HG03139 (cell line): ENCODE measurements around the gene CR1L.
A peak's percentile ranks its signal among the peaks of the same experiment; 100 is the strongest.
"Not testable (repeated sequence)": the region's sequence is repeated elsewhere in the genome, so short reads cannot be mapped to it uniquely, and the experiment has no call there.

Experiments used
- ATAC-seq: cut with Tn5 transposase; IDR thresholded peaks from one replicate; pipeline ENCODE4 v1.9.1; 2021; ENCODE audit not compliant: unreplicated experiment

CR1L gene

GRCh38 chr1:207644852-207645634 lies at the start of gene CR1L:
TSS of gene CR1L (plus strand) at chr1:207645133. CDS start at chr1:207645234, 101 bp downstream.
- peak; percentile 95 for ATAC-seq

DNA sequence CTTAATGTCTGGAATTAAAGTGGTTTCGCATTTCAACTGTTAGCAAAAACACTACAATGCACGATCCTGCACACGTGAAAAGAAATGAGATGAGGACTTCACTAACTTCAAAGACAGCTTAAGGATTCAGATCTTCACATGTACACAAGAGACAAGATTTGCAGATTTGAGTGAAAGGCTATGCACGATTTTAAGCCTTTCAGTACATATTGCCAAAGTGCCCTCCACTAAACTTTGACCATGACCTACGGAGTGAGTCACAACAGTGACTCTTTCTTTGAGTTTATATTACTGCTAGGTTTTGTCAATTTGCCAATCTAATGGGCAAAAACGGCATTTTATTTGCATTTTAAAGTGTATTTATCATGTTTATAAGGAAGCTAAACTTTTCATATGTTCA lies 41.2 kb upstream of the CR1L start:
- ATAC-seq, result no peak

- no peak for ATAC-seq
These were observed 39.2 kb upstream of the CR1L start for GRCh38 chr1:207605444-207606361.

- ATAC-seq, result no peak
These were observed 38.6 kb upstream of the CR1L start for GRCh38 chr1:207606362-207606755.

DNA sequence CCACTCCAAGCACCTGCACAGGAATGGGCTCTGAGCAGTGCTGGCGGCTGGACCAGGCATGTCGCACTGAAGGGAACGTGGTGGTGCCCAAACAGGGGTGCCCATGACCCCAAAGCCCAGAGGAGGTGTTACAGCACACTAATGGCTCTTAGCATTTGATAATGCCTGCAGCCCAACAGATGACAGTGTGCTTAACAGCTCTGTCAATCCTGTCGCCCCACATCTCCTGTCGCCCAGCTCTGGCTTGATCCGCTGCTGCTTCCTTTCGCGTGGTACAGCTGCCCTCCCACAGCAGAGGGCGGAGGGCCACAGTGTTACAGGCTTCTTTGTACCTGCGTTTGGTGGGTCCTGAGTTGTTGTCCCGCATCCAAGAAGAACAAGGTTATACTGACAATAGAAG lies 32.2 kb upstream of the CR1L start:
- ATAC-seq, result no peak

DNA sequence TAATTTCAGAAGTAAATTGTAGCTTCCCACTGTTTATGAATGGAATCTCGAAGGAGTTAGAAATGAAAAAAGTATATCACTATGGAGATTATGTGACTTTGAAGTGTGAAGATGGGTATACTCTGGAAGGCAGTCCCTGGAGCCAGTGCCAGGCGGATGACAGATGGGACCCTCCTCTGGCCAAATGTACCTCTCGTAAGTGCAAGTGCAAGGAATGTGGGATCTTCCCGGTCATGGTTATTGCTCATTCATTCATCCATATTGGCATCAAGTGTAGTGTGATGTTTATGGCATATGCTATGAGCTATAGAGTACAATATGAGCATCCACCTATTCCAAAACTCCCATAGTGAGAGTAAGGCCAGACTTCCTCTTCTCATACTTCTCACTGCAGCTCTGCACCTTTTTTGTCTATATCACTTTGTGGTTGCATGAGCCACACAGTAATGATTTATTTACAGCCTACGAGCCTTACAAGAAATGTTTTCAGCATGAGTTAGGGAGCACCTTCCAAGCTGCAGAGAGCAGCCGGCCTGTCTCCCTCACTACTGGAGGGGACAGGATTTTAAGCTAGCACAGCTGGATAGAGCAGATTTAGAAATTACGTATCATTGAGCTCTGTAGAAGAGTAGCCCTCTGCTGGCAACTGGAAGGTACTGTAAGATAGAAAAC lies 24.9 kb upstream of the CR1L start:
- peak; percentile 99 for ATAC-seq

DNA sequence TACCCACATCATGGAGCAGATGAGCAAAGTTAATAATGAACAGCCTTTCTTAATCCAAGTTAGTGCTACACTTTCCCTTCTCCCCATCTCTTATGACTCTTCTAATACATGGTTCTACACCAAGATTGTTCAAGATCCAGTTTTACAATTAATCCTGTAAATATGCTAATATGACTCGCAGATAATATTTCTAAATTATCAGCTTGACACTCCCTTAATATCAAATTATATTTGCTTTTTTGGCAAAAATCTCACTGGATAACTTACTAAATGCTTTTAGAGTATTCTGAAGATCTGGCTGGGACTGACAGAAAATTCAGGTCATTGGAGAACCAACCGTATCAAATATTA lies 24.4 kb upstream of the CR1L start:
- no peak for ATAC-seq

DNA sequence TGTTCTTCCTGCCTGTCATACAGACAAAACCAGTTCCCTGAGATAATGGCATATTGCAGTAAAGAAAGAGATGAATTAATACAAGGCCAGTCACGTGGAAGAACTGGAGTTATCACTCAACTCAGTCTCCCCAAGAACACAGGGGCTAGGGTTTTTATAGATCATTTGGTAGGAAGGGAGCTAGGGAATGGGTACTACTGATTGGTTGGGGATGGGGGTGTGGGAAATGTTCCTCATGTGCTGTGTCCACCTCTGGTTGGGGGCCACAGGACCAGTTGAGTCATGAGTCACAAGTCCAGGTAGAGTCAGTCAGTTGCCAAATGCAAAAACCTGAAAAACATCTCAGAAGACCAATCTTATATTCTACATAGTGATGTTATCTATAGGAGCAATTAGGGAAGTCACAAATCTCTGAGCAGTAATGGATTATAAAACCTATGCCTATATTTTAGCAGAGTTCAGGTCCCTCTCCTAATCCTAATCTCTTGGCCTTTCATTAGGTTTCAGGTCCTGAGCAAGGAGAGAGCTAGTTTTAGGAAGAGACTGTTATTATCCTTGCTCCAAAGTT lies 19.3 kb upstream of the CR1L start:
- not testable (repeated sequence) for ATAC-seq

DNA sequence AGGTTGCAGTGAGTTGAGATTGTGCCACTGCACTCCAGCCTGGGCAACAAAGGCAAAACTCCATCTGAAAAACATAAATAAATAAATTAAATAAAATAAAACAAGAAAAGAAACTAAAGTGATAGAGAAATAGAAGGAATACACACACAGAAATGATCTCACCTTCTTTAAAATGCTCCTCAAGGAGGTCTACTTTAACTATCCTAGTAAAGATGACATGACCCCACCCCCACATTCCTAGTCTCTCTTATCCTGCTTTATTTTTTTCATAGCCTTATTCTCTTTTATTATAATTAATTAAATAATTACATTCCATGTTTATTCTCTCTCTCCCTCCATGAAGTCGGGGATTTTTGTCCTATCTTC lies 18.0 kb upstream of the CR1L start:
- ATAC-seq, result no peak

DNA sequence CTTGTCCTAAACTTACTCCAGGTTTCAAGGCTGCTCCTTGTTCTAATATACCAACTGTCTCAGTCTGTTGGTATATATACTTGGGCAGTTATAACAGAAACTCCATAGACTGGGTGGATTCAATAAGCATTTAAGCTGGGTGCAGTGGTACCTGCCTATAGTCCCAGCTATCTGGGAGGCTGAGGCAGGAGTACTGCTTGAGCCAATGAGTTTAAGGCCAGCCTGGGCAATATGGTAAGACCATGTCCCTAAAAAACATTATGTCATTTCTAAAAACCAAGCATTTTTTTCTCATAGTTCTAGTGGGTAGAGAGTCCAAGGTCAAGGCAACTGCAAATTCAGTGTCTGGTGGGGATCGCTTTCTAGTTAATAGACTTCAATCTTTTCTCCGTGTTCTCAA lies 17.4 kb upstream of the CR1L start:
- ATAC-seq, result no peak

DNA sequence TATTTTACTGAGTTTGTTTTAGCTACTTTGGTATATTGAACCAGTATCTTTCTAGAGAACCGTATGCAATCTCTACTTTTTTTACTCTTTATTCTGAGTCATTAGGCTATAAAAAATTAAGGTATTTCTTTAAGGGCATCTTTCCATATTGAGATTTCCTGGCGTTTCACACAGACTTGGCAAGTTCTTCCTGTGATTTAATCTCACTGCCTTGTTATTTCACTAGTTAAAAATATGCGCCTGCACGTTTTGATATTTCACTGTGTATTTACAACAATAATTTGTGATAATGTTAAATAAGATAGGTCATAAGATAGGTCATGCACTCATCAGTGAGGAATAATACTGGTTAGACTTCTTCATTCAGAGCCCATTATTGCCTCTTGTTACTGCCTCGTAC lies 16.2 kb upstream of the CR1L start:
- no peak for ATAC-seq

DNA sequence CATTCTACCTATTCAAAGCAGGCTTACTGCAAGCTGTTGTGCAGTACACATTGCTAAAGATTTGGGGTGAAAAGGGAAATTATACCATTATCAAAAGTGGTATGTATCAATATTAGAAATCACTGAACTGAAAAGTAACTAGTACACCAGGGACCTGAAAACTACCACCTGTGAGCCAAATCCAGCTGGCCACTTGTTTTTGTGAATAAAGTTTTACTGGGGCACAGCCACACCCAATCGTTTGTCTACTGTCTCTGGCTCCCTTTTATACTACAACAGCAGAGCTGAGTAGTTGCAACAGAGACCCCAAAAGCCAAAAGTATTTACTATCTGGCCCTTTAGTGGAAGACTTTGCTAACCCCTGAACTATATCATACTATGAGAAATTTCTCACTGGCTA lies 13.8 kb upstream of the CR1L start:
- no peak for ATAC-seq

DNA sequence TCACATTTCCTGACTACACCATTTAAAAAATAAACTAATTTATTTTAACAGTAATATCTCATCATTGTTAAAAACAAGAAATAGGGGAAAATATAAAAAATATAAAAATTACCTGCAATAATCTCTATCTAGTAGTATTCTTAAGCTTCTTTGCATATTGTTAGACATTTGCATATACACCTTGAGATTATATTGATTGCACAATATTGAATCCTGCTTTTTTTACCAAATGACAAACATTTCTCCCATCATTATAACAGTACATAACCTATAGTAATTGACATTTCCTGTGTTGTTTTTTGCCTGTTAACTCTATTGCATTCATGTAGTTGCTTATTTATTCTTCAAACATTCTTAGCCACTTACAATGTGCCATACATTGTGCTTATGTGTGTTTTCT lies 11.7 kb upstream of the CR1L start:
- ATAC-seq, result no peak

- not testable (repeated sequence) for ATAC-seq
These were observed 11.1 kb upstream of the CR1L start for GRCh38 chr1:207633699-207634289.

DNA sequence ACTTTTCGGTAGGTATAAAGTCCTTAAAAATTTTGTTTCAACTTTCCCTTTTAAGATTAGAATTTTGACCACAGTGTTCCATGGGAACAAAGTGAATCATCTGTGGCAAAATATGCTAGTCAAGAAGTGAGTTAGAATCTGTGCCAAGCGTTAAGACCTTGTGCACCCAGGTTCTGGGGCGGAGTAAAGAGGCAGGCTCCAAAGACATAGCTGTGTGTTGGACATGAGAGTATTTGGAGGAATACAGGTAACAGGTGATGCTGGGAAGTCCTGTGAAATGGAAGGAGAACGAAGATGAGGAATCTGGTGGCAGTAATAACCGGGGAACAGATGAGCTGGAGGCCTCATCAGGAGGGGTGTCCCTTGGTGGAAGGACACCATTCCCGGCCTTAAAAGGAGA lies 10.6 kb upstream of the CR1L start:
- not testable (repeated sequence) for ATAC-seq

GRCh38 chr1:207635569-207636186 lies 9.3 kb upstream of the CR1L start:
- not testable (repeated sequence) for ATAC-seq

DNA sequence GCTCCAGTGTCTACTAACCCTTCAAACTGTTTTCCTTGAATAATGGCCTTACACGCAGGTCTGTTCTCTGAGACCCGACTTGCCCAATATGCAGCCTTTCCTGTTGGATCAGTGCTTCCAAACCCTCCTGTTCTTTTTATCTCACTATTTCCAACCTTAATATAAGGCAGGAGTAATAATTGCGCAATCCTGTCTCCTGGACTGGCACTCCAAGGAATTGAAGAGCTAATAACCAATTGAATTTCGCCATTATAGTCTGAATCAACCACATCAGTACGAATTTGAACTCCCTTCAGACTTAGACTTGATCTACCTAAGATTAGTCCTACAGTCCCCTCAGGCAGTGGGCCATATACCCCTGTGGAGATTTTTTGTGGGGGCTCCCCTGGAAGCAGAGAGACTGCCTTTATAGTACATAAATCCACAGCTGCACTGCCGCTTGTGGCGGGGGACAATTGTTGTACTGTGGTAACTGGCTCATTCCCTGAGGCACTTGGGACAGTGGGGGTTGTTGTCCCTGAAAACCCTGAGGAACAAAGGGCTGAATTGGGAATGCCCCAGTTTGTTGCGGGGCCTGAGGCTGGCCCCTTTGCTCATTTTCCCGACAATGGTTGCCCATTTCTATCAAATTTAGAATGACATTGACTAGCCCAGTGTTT lies 6.3 kb upstream of the CR1L start:
- ATAC-seq, result not testable (repeated sequence)

DNA sequence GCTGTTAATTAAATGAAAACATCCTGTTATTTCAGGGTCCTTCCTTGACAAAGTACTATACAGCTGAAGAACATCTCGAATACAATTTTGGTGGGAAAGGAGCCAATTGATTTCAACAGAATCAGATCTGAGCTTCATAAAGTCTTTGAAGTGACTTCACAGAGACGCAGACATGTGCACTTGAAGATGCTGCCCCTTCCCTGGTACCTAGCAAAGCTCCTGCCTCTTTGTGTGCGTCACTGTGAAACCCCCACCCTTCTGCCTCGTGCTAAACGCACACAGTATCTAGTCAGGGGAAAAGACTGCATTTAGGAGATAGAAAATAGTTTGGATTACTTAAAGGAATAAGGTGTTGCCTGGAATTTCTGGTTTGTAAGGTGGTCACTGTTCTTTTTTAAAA lies 5.6 kb upstream of the CR1L start:
- ATAC-seq, result not testable (repeated sequence)

GRCh38 chr1:207644166-207644851 lies 624 bp upstream of the CR1L start:
- ATAC-seq, result no peak
